ENCODE data around the gene ICE2. TPM values are rescaled to one million over a fixed set of nuclear protein-coding genes. Genes with fewer than 3 reads are reported as not detected.

ICE2 gene
- total RNA-seq, 1 experiment from 2014 or later, result 76.5 TPM

- DNase-seq (ENCODE audit: low spot score), result no peak
- H3K9me3 ChIP-seq (ENCODE audit: low read depth, low read length, poor library complexity, severe bottlenecking), result no peaks in the 10 kb centered on the region
- ChIA-PET CTCF (no interaction called here), POLR2A (ENCODE audit: low non-redundant PET) (no interaction called here)
- TF ChIP-seq EZH2 (IDR thresholded peaks at IDR 0.05; ENCODE audit: borderline replicate concordance, low read depth, low read length, poor library complexity, severe bottlenecking) (no peak), CTCF (conservative IDR thresholded peaks at IDR 0.05; ENCODE audit: low read depth, low read length) (no peak)
- H3K36me3 ChIP-seq (ENCODE audit: insufficient read depth, low read length, poor library complexity, severe bottlenecking), result peaks cover 6% of the 10 kb centered on the region
- no peaks in the 10 kb centered on the region for H3K27me3 ChIP-seq (replicated peaks; ENCODE audit: insufficient read depth, low read depth, low read length, poor library complexity)
- H3K4me1 ChIP-seq (ENCODE audit: insufficient read depth, low read length, poor library complexity, severe bottlenecking), result peaks cover 17% of the 10 kb centered on the region
- no TSS peak for BruUV-seq (replicated peaks)
- H3K27ac ChIP-seq (ENCODE audit: low read depth, low read length, poor library complexity, severe bottlenecking), result no peak overlapping the region
- H3K4me3 ChIP-seq (ENCODE audit: low read depth, low read length, poor library complexity, severe bottlenecking), result no peak overlapping the region
- intact Hi-C loops (cut with micrococcal nuclease; ENCODE audit: unreplicated experiment), result no loop called here
Observed at GRCh38 chr15:60460931-60461330, 18.0 kb downstream of the ICE2 start.

GRCh38 chr15:60458721-60459120, 20.2 kb downstream of the ICE2 start:
- no peak for TF ChIP-seq CTCF (conservative IDR thresholded peaks at IDR 0.05; ENCODE audit: low read depth, low read length)
- peaks cover 17% of the 10 kb centered on the region for H3K4me1 ChIP-seq (ENCODE audit: insufficient read depth, low read length, poor library complexity, severe bottlenecking)
- BruUV-seq (replicated peaks), result no TSS peak
- H3K9me3 ChIP-seq (ENCODE audit: low read depth, low read length, poor library complexity, severe bottlenecking), result no peaks in the 10 kb centered on the region
- no peak overlapping the region for H3K4me3 ChIP-seq (ENCODE audit: low read depth, low read length, poor library complexity, severe bottlenecking)
- DNase-seq (ENCODE audit: low spot score), result no peak
- CTCF ChIA-PET, result no interaction called here
- no peaks in the 10 kb centered on the region for H3K27me3 ChIP-seq (replicated peaks; ENCODE audit: insufficient read depth, low read depth, low read length, poor library complexity)
- H3K27ac ChIP-seq (ENCODE audit: low read depth, low read length, poor library complexity, severe bottlenecking), result no peak overlapping the region
- peaks cover 12% of the 10 kb centered on the region for H3K36me3 ChIP-seq (ENCODE audit: insufficient read depth, low read length, poor library complexity, severe bottlenecking)
- POLR2A ChIA-PET (ENCODE audit: low non-redundant PET), result no interaction called here
- intact Hi-C loops (cut with micrococcal nuclease; ENCODE audit: unreplicated experiment), result no loop called here

GRCh38 chr15:60457985-60458384, 21.0 kb downstream of the ICE2 start:
- H3K9me3 ChIP-seq (ENCODE audit: low read depth, low read length, poor library complexity, severe bottlenecking), result no peaks in the 10 kb centered on the region
- intact Hi-C loops (cut with micrococcal nuclease; ENCODE audit: unreplicated experiment), result no loop called here
- H3K36me3 ChIP-seq (ENCODE audit: insufficient read depth, low read length, poor library complexity, severe bottlenecking), result peaks cover 18% of the 10 kb centered on the region
- no peak for TF ChIP-seq EZH2 (IDR thresholded peaks at IDR 0.05; ENCODE audit: borderline replicate concordance, low read depth, low read length, poor library complexity, severe bottlenecking)
- TF ChIP-seq CTCF (conservative IDR thresholded peaks at IDR 0.05; ENCODE audit: low read depth, low read length), result no peak
- DNase-seq (ENCODE audit: low spot score), result no peak
- H3K4me1 ChIP-seq (ENCODE audit: insufficient read depth, low read length, poor library complexity, severe bottlenecking), result peaks cover 17% of the 10 kb centered on the region
- no TSS peak for BruUV-seq (replicated peaks)
- no peak overlapping the region for H3K4me3 ChIP-seq (ENCODE audit: low read depth, low read length, poor library complexity, severe bottlenecking)
- H3K27ac ChIP-seq (ENCODE audit: low read depth, low read length, poor library complexity, severe bottlenecking), result no peak overlapping the region
- no peaks in the 10 kb centered on the region for H3K27me3 ChIP-seq (replicated peaks; ENCODE audit: insufficient read depth, low read depth, low read length, poor library complexity)
- POLR2A ChIA-PET (ENCODE audit: low non-redundant PET), result no interaction called here
- CTCF ChIA-PET, result no interaction called here
